ENCODE results near the gene EAF1. TPM values are rescaled to one million over a fixed set of nuclear protein-coding genes. Genes with fewer than 3 reads are reported as not detected.

The EAF1 gene
- total and polyA plus RNA-seq, 4 experiments from 2014 or later, result 8.9 to 19.7 (median 16.3) TPM

GRCh38 chr3:15467227-15468181 lies 40.1 kb downstream of the EAF1 start:
- ChIA-PET CTCF (ENCODE audit: partially characterized antibody) (no interaction called here), POLR2A (ENCODE audit: partially characterized antibody) (no interaction called here)
- no peak for DNase-seq
- Histone ChIP-seq H3K4me1 (ENCODE audit: insufficient read depth, low read length) (no peaks in the 10 kb centered on the region), H3K9me3 (ENCODE audit: control insufficient read depth in 1 of 2, low read length in 2 of 2) (no peaks in the 10 kb centered on the region), H3K36me3 (ENCODE audit: insufficient read depth, low read length) (no peaks in the 10 kb centered on the region), H3K27me3 (ENCODE audit: insufficient read depth, low read length) (no peaks in the 10 kb centered on the region), H3K27ac (ENCODE audit: low read depth, low read length) (no peak overlapping the region), H3K4me3 (ENCODE audit: low read length in 2 of 2) (no peak overlapping the region)
- Mint-ChIP-seq H3K36me3 (peaks cover 6 to 10% of the 10 kb centered on the region in 2 donors), H3K4me3 (peak overlapping the region in 1 of 8 donors; percentile 4), H3K27me3 (no peaks in the 10 kb centered on the region), H3K27ac (peak overlapping the region in 6 of 7 donors; percentile 0 to 68 (median 28)), H3K4me1 (peaks cover 1 to 26% (median 8%) of the 10 kb centered on the region in 4 donors), H3K9me3 (no peaks in the 10 kb centered on the region)
- intact Hi-C loops (cut with micrococcal nuclease), result no loop called here

- no peak overlapping the region for H3K4me3 ChIP-seq (ENCODE audit: low read length in 2 of 2)
- Mint-ChIP-seq H3K4me3 (no peak overlapping the region), H3K27me3 (no peaks in the 10 kb centered on the region), H3K27ac (peak overlapping the region in 1 of 7 donors; percentile 77), H3K4me1 (peaks cover 0 to 15% (median 4%) of the 10 kb centered on the region in 4 donors), H3K36me3 (peaks cover 3 to 8% of the 10 kb centered on the region in 2 donors), H3K9me3 (no peaks in the 10 kb centered on the region)
- no peaks in the 10 kb centered on the region for H3K9me3 ChIP-seq (ENCODE audit: control insufficient read depth in 1 of 2, low read length in 2 of 2)
- intact Hi-C loops (cut with micrococcal nuclease), result no loop called here
- no peaks in the 10 kb centered on the region for H3K36me3 ChIP-seq (ENCODE audit: insufficient read depth, low read length)
- ChIA-PET CTCF (ENCODE audit: partially characterized antibody) (interaction anchor here (0.9 kb wide), 1 partner anchor 203 kb away, joined by 3 read pairs; no protein-coding TSS in a partner anchor), POLR2A (ENCODE audit: partially characterized antibody) (no interaction called here)
- H3K27me3 ChIP-seq (ENCODE audit: insufficient read depth, low read length), result no peaks in the 10 kb centered on the region
- no peaks in the 10 kb centered on the region for H3K4me1 ChIP-seq (ENCODE audit: insufficient read depth, low read length)
- DNase-seq, result no peak
- no peak overlapping the region for H3K27ac ChIP-seq (ENCODE audit: low read depth, low read length)
Measured at GRCh38 chr3:15470261-15470660, 42.9 kb downstream of the EAF1 start.

GRCh38 chr3:15470849-15471248 lies 43.5 kb downstream of the EAF1 start:
- no peaks in the 10 kb centered on the region for H3K27me3 ChIP-seq (ENCODE audit: insufficient read depth, low read length)
- H3K36me3 Mint-ChIP-seq, result peaks cover 3 to 8% of the 10 kb centered on the region in 2 donors
- peaks cover 0 to 15% (median 4%) of the 10 kb centered on the region in 4 donors for H3K4me1 Mint-ChIP-seq
- no peak for DNase-seq
- H3K27ac ChIP-seq (ENCODE audit: low read depth, low read length), result no peak overlapping the region
- ChIA-PET POLR2A (ENCODE audit: partially characterized antibody) (no interaction called here), CTCF (ENCODE audit: partially characterized antibody) (no interaction called here)
- no peaks in the 10 kb centered on the region for H3K9me3 ChIP-seq (ENCODE audit: control insufficient read depth in 1 of 2, low read length in 2 of 2)
- H3K36me3 ChIP-seq (ENCODE audit: insufficient read depth, low read length), result no peaks in the 10 kb centered on the region
- no peak overlapping the region for H3K4me3 ChIP-seq (ENCODE audit: low read length in 2 of 2)
- no peak overlapping the region for H3K4me3 Mint-ChIP-seq
- no peaks in the 10 kb centered on the region for H3K4me1 ChIP-seq (ENCODE audit: insufficient read depth, low read length)
- no peaks in the 10 kb centered on the region for H3K9me3 Mint-ChIP-seq
- H3K27ac Mint-ChIP-seq, result peak overlapping the region in 1 of 7 donors; percentile 77
- intact Hi-C loops (cut with micrococcal nuclease), result no loop called here
- H3K27me3 Mint-ChIP-seq, result no peaks in the 10 kb centered on the region

- no peaks in the 10 kb centered on the region for H3K9me3 ChIP-seq (ENCODE audit: control insufficient read depth in 1 of 2, low read length in 2 of 2)
- H3K4me1 Mint-ChIP-seq, result peaks cover 0 to 12% (median 4%) of the 10 kb centered on the region in 4 donors
- H3K4me1 ChIP-seq (ENCODE audit: insufficient read depth, low read length), result no peaks in the 10 kb centered on the region
- no peak overlapping the region for H3K4me3 ChIP-seq (ENCODE audit: low read length in 2 of 2)
- H3K27ac ChIP-seq (ENCODE audit: low read depth, low read length), result no peak overlapping the region
- H3K36me3 Mint-ChIP-seq, result peaks cover 3 to 5% of the 10 kb centered on the region in 2 donors
- no peaks in the 10 kb centered on the region for H3K27me3 ChIP-seq (ENCODE audit: insufficient read depth, low read length)
- POLR2A ChIA-PET (ENCODE audit: partially characterized antibody), result no interaction called here
- intact Hi-C loops (cut with micrococcal nuclease), result no loop called here
- DNase-seq, result no peak
- CTCF ChIA-PET (ENCODE audit: partially characterized antibody), result no interaction called here
- H3K27ac Mint-ChIP-seq, result peak overlapping the region in 1 of 7 donors; percentile 6
- no peaks in the 10 kb centered on the region for H3K9me3 Mint-ChIP-seq
- no peak overlapping the region for H3K4me3 Mint-ChIP-seq
- no peaks in the 10 kb centered on the region for H3K27me3 Mint-ChIP-seq
- H3K36me3 ChIP-seq (ENCODE audit: insufficient read depth, low read length), result no peaks in the 10 kb centered on the region
Measured at GRCh38 chr3:15471861-15472260, 44.5 kb downstream of the EAF1 start.

- H3K4me3 ChIP-seq (ENCODE audit: low read length in 2 of 2), result no peak overlapping the region
- CTCF ChIA-PET (ENCODE audit: partially characterized antibody), result no interaction called here
- H3K36me3 ChIP-seq (ENCODE audit: insufficient read depth, low read length), result no peaks in the 10 kb centered on the region
- no peak overlapping the region for H3K4me3 Mint-ChIP-seq
- no peaks in the 10 kb centered on the region for H3K27me3 ChIP-seq (ENCODE audit: insufficient read depth, low read length)
- no peak overlapping the region for H3K27ac ChIP-seq (ENCODE audit: low read depth, low read length)
- no peaks in the 10 kb centered on the region for H3K4me1 Mint-ChIP-seq
- H3K9me3 ChIP-seq (ENCODE audit: control insufficient read depth in 1 of 2, low read length in 2 of 2), result no peaks in the 10 kb centered on the region
- no peaks in the 10 kb centered on the region for H3K4me1 ChIP-seq (ENCODE audit: insufficient read depth, low read length)
- H3K27me3 Mint-ChIP-seq, result no peaks in the 10 kb centered on the region
- H3K36me3 Mint-ChIP-seq, result peaks cover 0 to 3% of the 10 kb centered on the region in 2 donors
- H3K27ac Mint-ChIP-seq, result no peak overlapping the region
- POLR2A ChIA-PET (ENCODE audit: partially characterized antibody), result no interaction called here
- H3K9me3 Mint-ChIP-seq, result no peaks in the 10 kb centered on the region
- no peak for DNase-seq
- intact Hi-C loops (cut with micrococcal nuclease), result no loop called here
Measured at GRCh38 chr3:15475161-15475560, 47.8 kb downstream of the EAF1 start.

GRCh38 chr3:15476378-15476777 lies 49.0 kb downstream of the EAF1 start:
- H3K4me3 ChIP-seq (ENCODE audit: low read length in 2 of 2), result no peak overlapping the region
- intact Hi-C loops (cut with micrococcal nuclease), result no loop called here
- H3K36me3 Mint-ChIP-seq, result peaks cover 0 to 1% of the 10 kb centered on the region in 2 donors
- H3K4me1 Mint-ChIP-seq, result no peaks in the 10 kb centered on the region
- peaks cover 0 to 3% (median 0%) of the 10 kb centered on the region in 8 donors for H3K9me3 Mint-ChIP-seq
- H3K27ac Mint-ChIP-seq, result peak overlapping the region in 3 of 7 donors; percentile 27 to 61 (median 56)
- no peaks in the 10 kb centered on the region for H3K4me1 ChIP-seq (ENCODE audit: insufficient read depth, low read length)
- no peaks in the 10 kb centered on the region for H3K36me3 ChIP-seq (ENCODE audit: insufficient read depth, low read length)
- H3K27me3 ChIP-seq (ENCODE audit: insufficient read depth, low read length), result no peaks in the 10 kb centered on the region
- H3K27me3 Mint-ChIP-seq, result no peaks in the 10 kb centered on the region
- CTCF ChIA-PET (ENCODE audit: partially characterized antibody), result no interaction called here
- DNase-seq, result no peak
- POLR2A ChIA-PET (ENCODE audit: partially characterized antibody), result no interaction called here
- H3K4me3 Mint-ChIP-seq, result no peak overlapping the region
- no peaks in the 10 kb centered on the region for H3K9me3 ChIP-seq (ENCODE audit: control insufficient read depth in 1 of 2, low read length in 2 of 2)
- H3K27ac ChIP-seq (ENCODE audit: low read depth, low read length), result no peak overlapping the region

- intact Hi-C loops (cut with micrococcal nuclease), result no loop called here
- no peaks in the 10 kb centered on the region for H3K27me3 ChIP-seq (ENCODE audit: insufficient read depth, low read length)
- no peaks in the 10 kb centered on the region for H3K36me3 ChIP-seq (ENCODE audit: insufficient read depth, low read length)
- ChIA-PET POLR2A (ENCODE audit: partially characterized antibody) (no interaction called here), CTCF (ENCODE audit: partially characterized antibody) (no interaction called here)
- no peaks in the 10 kb centered on the region for H3K9me3 ChIP-seq (ENCODE audit: control insufficient read depth in 1 of 2, low read length in 2 of 2)
- peaks cover 0 to 3% (median 0%) of the 10 kb centered on the region in 8 donors for H3K9me3 Mint-ChIP-seq
- no peak for DNase-seq
- H3K27ac Mint-ChIP-seq, result peak overlapping the region in 1 of 7 donors; percentile 35
- H3K4me1 ChIP-seq (ENCODE audit: insufficient read depth, low read length), result no peaks in the 10 kb centered on the region
- no peak overlapping the region for H3K4me3 ChIP-seq (ENCODE audit: low read length in 2 of 2)
- no peaks in the 10 kb centered on the region for H3K36me3 Mint-ChIP-seq
- H3K4me1 Mint-ChIP-seq, result no peaks in the 10 kb centered on the region
- H3K27me3 Mint-ChIP-seq, result no peaks in the 10 kb centered on the region
- H3K4me3 Mint-ChIP-seq, result no peak overlapping the region
- no peak overlapping the region for H3K27ac ChIP-seq (ENCODE audit: low read depth, low read length)
Measured at GRCh38 chr3:15477951-15478639, 50.7 kb downstream of the EAF1 start.
